ENCODE measurements around the gene HNRNPAB.
"Not testable (repeated sequence)": the region's sequence is repeated elsewhere in the genome, so short reads cannot be mapped to it uniquely, and the experiment has no call there.

HNRNPAB gene

GRCh38 chr5:178247481-178248456 is 43.4 kb downstream of the HNRNPAB start:
- no peak for DNase-seq

GRCh38 chr5:178248750-178249149 is 44.4 kb downstream of the HNRNPAB start:
- DNase-seq = no peak

GRCh38 chr5:178249191-178249989 is 45.1 kb downstream of the HNRNPAB start:
- no peak for DNase-seq

- DNase-seq = no peak
These were observed 45.9 kb downstream of the HNRNPAB start for GRCh38 chr5:178250263-178250662.

- DNase-seq = no peak
These were observed 47.9 kb downstream of the HNRNPAB start for GRCh38 chr5:178252258-178252657.

- DNase-seq = not testable (repeated sequence)
These were observed 49.3 kb downstream of the HNRNPAB start for GRCh38 chr5:178253632-178254031.

GRCh38 chr5:178256746-178257145 is 52.4 kb downstream of the HNRNPAB start:
- DNase-seq = no peak

- DNase-seq = no peak
These were observed 53.3 kb downstream of the HNRNPAB start for GRCh38 chr5:178257650-178258049.

- no peak for DNase-seq
These were observed 55.5 kb downstream of the HNRNPAB start for GRCh38 chr5:178259623-178260536.

All from activated T-cell treated with anti-CD3 and anti-CD28 coated beads, Interleukin-2, amount 50 U/mL, for 1 hour (primary cell).